K562 (cell line): ENCODE results near the gene AZU1. TPM values are rescaled to one million over a fixed set of nuclear protein-coding genes. Genes with fewer than 3 reads are reported as not detected.

Experiments
- BRD9 ChIP-seq: fragments of 450-650 bp; IDR thresholded peaks from 2 replicates; pipeline ENCODE4 v1.6.1; 2018; ENCODE audit warnings: low read depth; ENCODE audit not compliant: partially characterized antibody
- GATAD2B ChIP-seq: fragments of 450-650 bp; IDR thresholded peaks from 2 replicates; pipeline ENCODE4 v1.6.1; 2017; ENCODE audit warnings: mild to moderate bottlenecking, borderline replicate concordance
- NEUROD1 ChIP-seq: fragments of 150-350 bp; IDR thresholded peaks from 2 replicates; pipeline ENCODE4 v1.6.1; 2014; ENCODE audit warnings: borderline replicate concordance, low read length, low read depth; ENCODE audit not compliant: partially characterized antibody
- NR1H2 ChIP-seq: sonication (generic); formaldehyde crosslinking; IDR thresholded peaks from 2 replicates; pipeline ENCODE4 v1.4.0; 2020; ENCODE audit warnings: mild to moderate bottlenecking, missing genetic modification reagents
- NR4A1 ChIP-seq, 2 experiments: fragments of 250-450 bp in 1 of 2; fragments of 450-650 bp in 1 of 2; sonication (Bioruptor Pico) in 1 of 2; IDR thresholded peaks; 2 replicates each; pipeline versions ENCODE4 v1.4.0 to v1.6.1; 2016 to 2020; ENCODE audit warnings: mild to moderate bottlenecking in 2 of 2, missing compliant biosample characterization in 1 of 2, missing genetic modification characterization in 1 of 2, moderate library complexity in 1 of 2
- PML ChIP-seq: IDR thresholded peaks from 2 replicates; pipeline ENCODE4 v1.6.1; 2012; ENCODE audit warnings: low read length, inconsistent platforms
- TBP ChIP-seq: optimal IDR thresholded peaks from 2 replicates; pipeline ENCODE3; 2011; ENCODE audit warnings: low read depth, low read length, improper control_type of control experiment
- ZNF12 ChIP-seq: sonication (generic); formaldehyde crosslinking; IDR thresholded peaks from 2 replicates; pipeline ENCODE4 v1.4.0; 2020; ENCODE audit warnings: mild to moderate bottlenecking, missing genetic modification reagents
- ZNF589 ChIP-seq: fragments of 200-800 bp; sonication (Bioruptor generic); IDR thresholded peaks from 2 replicates; pipeline ENCODE4 v1.6.1; 2016; ENCODE audit warnings: low read depth, missing genetic modification characterization, missing compliant biosample characterization
- ZNF696 ChIP-seq: fragments of 250-450 bp; sonication (Bioruptor Pico); conservative IDR thresholded peaks from 2 replicates; pipeline ENCODE4 v1.4.0; 2020; ENCODE audit warnings: mild to moderate bottlenecking, moderate library complexity
- polyA plus RNA-seq, 8 experiments: library from polyadenylated mRNA; depleted of rRNA in 4 of 8; stranded (reverse) in 5 of 8; unstranded in 3 of 8; fragments of >200 nt; fragmentation: Nextera tagmentation in 2 of 8; fragmentation: Illumina TruSeq in 1 of 8; extraction: Ambion mirVana in 2 of 8; extraction: Trizol in 1 of 8; gene quantifications; 2 replicates each; pipeline versions ENCODE4 v1.2.1 to v1.2.3, GENCODE V29; 2011 to 2014; ENCODE audit warnings: inconsistent platforms in 1 of 8, missing spikeins in 1 of 8
- total RNA-seq, 7 experiments: library from RNA; depleted of rRNA in 6 of 7; stranded (reverse); fragments of >200 nt in 6 of 7; fragmentation: Illumina TruSeq in 2 of 7; extraction: Trizol in 2 of 7; gene quantifications; 2 replicates each; pipeline versions ENCODE4 v1.2.1 to v1.2.3, GENCODE V29; 2011 to 2021; ENCODE audit warnings: low replicate concordance in 1 of 7
- TF ChIP-seq, protein P1 (sequence below): fragments of 450-650 bp; IDR thresholded peaks from one replicate; pipeline ENCODE4 v1.6.1; 2018; ENCODE audit warnings: mild to moderate bottlenecking, moderate library complexity; ENCODE audit not compliant: partially characterized antibody
- TF ChIP-seq, protein P2 (sequence below): fragments of 450-650 bp; IDR thresholded peaks from 2 replicates; pipeline ENCODE4 v1.6.1; 2016; ENCODE audit warnings: antibody characterized with exemption
- TF ChIP-seq, protein P3 (sequence below): fragments of 150-350 bp; IDR thresholded peaks from 2 replicates; pipeline ENCODE4 v1.6.1; 2014; ENCODE audit warnings: low read depth, mild to moderate bottlenecking, low read length, borderline replicate concordance
- TF ChIP-seq, protein P4 (sequence below): sonication (generic); formaldehyde crosslinking; IDR thresholded peaks from 2 replicates; pipeline ENCODE4 v1.8.0; 2022; ENCODE audit warnings: missing genetic modification reagents, mild to moderate bottlenecking, borderline replicate concordance
- TF ChIP-seq, protein P5 (sequence below): fragments of 250-450 bp; sonication (Bioruptor Pico); IDR thresholded peaks from 2 replicates; pipeline ENCODE4 v1.4.0; 2020; ENCODE audit warnings: mild to moderate bottlenecking, moderate library complexity

Gene AZU1
- total and polyA plus RNA-seq, 9 of the 15 experiments (the other 6 are each of a cell fraction or from before 2014, with no cell fraction given), result 0.29 to 1.9 (median 0.59) TPM; not detected in 3

DNA sequence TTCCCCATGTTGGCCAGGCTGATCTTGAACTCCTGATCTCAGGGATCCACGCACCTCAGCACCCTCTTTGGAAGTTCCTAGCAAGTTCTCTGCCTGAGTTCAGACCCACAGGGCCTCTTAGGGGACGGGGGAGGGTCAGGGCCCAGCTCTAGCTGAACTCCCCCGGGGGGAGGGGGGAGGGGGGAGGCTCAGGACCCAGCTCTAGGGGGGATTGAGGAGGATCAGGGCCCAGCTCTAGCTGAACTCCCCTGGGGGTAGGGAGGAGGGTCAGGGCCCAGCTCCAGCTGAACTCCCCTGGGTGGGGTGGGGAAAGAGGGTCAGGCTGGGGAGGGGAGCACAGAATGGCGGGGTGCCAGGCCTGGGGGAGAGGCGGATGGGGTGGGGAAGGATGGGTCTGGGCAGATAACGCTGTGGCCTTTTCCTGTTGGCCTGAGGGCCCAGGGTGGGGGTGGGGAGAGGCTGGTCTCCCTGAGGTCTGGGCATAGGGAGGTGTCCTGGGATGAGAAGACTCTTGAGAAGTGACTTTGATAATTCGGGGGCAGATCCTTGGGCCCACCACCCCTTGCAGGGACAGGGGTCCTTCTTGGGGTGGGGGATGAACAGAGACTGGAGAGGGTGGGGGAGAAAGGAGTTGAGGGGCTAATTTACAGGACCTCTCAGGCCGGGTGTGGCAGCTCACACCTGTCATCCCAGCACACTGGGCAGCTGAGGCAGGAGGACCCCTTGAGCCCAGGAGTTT is 35.9 kb upstream of the AZU1 start (continued):
- TF ChIP-seq, protein P1, sequence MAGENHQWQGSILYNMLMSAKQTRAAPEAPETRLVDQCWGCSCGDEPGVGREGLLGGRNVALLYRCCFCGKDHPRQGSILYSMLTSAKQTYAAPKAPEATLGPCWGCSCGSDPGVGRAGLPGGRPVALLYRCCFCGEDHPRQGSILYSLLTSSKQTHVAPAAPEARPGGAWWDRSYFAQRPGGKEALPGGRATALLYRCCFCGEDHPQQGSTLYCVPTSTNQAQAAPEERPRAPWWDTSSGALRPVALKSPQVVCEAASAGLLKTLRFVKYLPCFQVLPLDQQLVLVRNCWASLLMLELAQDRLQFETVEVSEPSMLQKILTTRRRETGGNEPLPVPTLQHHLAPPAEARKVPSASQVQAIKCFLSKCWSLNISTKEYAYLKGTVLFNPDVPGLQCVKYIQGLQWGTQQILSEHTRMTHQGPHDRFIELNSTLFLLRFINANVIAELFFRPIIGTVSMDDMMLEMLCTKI, result no peak
- TF ChIP-seq TBP (peak; percentile 40), PML (no peak; the same call in 1 of the 2 replicates), ZNF589 (CRISPR knock-in tag) (peak; percentile 64; the same call in 1 of the 2 replicates), ZNF696 (CRISPR knock-in tag) (no peak), NR1H2 (CRISPR knock-in tag) (0 out of 2 replicates have a peak, but pooled peaks have one; percentile 22), GATAD2B (no peak), NR4A1 (CRISPR knock-in tag; IDR thresholded peaks at IDR 0.05) (no peak), NR4A1 (tag; IDR thresholded peaks at IDR 0.05) (0 out of 2 replicates have a peak, but pooled peaks have one; percentile 47), BRD9 (no peak), ZNF12 (CRISPR knock-in tag) (no peak), NEUROD1 (peak; percentile 73)
- TF ChIP-seq, protein P2, sequence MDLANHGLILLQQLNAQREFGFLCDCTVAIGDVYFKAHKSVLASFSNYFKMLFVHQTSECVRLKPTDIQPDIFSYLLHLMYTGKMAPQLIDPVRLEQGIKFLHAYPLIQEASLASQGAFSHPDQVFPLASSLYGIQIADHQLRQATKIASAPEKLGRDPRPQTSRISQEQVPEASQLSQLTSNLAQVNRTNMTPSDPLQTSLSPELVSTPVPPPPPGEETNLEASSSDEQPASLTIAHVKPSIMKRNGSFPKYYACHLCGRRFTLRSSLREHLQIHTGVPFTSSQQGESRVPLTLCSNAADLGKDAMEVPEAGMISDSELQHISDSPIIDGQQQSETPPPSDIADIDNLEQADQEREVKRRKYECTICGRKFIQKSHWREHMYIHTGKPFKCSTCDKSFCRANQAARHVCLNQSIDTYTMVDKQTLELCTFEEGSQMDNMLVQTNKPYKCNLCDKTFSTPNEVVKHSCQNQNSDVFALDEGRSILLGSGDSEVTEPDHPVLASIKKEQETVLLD, result peak; percentile 47; the same call in 1 of the 2 replicates
- TF ChIP-seq, protein P3, sequence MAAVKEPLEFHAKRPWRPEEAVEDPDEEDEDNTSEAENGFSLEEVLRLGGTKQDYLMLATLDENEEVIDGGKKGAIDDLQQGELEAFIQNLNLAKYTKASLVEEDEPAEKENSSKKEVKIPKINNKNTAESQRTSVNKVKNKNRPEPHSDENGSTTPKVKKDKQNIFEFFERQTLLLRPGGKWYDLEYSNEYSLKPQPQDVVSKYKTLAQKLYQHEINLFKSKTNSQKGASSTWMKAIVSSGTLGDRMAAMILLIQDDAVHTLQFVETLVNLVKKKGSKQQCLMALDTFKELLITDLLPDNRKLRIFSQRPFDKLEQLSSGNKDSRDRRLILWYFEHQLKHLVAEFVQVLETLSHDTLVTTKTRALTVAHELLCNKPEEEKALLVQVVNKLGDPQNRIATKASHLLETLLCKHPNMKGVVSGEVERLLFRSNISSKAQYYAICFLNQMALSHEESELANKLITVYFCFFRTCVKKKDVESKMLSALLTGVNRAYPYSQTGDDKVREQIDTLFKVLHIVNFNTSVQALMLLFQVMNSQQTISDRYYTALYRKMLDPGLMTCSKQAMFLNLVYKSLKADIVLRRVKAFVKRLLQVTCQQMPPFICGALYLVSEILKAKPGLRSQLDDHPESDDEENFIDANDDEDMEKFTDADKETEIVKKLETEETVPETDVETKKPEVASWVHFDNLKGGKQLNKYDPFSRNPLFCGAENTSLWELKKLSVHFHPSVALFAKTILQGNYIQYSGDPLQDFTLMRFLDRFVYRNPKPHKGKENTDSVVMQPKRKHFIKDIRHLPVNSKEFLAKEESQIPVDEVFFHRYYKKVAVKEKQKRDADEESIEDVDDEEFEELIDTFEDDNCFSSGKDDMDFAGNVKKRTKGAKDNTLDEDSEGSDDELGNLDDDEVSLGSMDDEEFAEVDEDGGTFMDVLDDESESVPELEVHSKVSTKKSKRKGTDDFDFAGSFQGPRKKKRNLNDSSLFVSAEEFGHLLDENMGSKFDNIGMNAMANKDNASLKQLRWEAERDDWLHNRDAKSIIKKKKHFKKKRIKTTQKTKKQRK, result no peak
- TF ChIP-seq, protein P4, sequence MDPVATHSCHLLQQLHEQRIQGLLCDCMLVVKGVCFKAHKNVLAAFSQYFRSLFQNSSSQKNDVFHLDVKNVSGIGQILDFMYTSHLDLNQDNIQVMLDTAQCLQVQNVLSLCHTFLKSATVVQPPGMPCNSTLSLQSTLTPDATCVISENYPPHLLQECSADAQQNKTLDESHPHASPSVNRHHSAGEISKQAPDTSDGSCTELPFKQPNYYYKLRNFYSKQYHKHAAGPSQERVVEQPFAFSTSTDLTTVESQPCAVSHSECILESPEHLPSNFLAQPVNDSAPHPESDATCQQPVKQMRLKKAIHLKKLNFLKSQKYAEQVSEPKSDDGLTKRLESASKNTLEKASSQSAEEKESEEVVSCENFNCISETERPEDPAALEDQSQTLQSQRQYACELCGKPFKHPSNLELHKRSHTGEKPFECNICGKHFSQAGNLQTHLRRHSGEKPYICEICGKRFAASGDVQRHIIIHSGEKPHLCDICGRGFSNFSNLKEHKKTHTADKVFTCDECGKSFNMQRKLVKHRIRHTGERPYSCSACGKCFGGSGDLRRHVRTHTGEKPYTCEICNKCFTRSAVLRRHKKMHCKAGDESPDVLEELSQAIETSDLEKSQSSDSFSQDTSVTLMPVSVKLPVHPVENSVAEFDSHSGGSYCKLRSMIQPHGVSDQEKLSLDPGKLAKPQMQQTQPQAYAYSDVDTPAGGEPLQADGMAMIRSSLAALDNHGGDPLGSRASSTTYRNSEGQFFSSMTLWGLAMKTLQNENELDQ (CRISPR knock-in tag), result no peak
- TF ChIP-seq, protein P5, sequence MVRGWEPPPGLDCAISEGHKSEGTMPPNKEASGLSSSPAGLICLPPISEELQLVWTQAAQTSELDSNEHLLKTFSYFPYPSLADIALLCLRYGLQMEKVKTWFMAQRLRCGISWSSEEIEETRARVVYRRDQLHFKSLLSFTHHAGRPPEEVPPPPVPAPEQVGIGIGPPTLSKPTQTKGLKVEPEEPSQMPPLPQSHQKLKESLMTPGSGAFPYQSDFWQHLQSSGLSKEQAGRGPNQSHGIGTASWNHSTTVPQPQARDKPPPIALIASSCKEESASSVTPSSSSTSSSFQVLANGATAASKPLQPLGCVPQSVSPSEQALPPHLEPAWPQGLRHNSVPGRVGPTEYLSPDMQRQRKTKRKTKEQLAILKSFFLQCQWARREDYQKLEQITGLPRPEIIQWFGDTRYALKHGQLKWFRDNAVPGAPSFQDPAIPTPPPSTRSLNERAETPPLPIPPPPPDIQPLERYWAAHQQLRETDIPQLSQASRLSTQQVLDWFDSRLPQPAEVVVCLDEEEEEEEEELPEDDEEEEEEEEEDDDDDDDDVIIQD (CRISPR knock-in tag), result no peak
